ENCODE results near the gene ATG13. TPM values are rescaled to one million over a fixed set of nuclear protein-coding genes. Genes with fewer than 3 reads are reported as not detected.
A peak's percentile ranks its signal among the peaks of the same experiment; 100 is the strongest.
"Not testable (repeated sequence)": the region's sequence is repeated elsewhere in the genome, so short reads cannot be mapped to it uniquely, and the experiment has no call there.

The ATG13 gene
- total RNA-seq = 36.9 and 63.5 TPM in 2 replicates

GRCh38 chr11:46617134-46617971, at the start of gene ATG13, which contains the start of gene HARBI1:
ATG13 (plus strand) TSS chr11:46617553; CDS start chr11:46644292, 26,739 bp downstream.
HARBI1 (minus strand) TSS chr11:46617227; CDS start chr11:46616237, 990 bp downstream.
- Histone ChIP-seq H3K27me3 (ENCODE audit: control insufficient read depth, insufficient read depth, low read length) (no peaks in the 10 kb centered on the region), H3K4me3 (ENCODE audit: low read depth, low read length) (peak within 1 kb of the TSS; percentile 100), H3K36me3 (ENCODE audit: control insufficient read depth, insufficient read depth, low read length) (no peaks in the 10 kb centered on the region)
- TF ChIP-seq, protein P1, sequence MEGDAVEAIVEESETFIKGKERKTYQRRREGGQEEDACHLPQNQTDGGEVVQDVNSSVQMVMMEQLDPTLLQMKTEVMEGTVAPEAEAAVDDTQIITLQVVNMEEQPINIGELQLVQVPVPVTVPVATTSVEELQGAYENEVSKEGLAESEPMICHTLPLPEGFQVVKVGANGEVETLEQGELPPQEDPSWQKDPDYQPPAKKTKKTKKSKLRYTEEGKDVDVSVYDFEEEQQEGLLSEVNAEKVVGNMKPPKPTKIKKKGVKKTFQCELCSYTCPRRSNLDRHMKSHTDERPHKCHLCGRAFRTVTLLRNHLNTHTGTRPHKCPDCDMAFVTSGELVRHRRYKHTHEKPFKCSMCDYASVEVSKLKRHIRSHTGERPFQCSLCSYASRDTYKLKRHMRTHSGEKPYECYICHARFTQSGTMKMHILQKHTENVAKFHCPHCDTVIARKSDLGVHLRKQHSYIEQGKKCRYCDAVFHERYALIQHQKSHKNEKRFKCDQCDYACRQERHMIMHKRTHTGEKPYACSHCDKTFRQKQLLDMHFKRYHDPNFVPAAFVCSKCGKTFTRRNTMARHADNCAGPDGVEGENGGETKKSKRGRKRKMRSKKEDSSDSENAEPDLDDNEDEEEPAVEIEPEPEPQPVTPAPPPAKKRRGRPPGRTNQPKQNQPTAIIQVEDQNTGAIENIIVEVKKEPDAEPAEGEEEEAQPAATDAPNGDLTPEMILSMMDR (IDR thresholded peaks at IDR 0.05; ENCODE audit: insufficient read depth, low read length, severe bottlenecking) = peak; percentile 84
- FAIRE-seq (no peak), DNase-seq (ENCODE audit: low read depth) (peak; percentile 73)

GRCh38 chr11:46570790-46571398, 46.5 kb upstream of the ATG13 start:
- no peak for DNase-seq (ENCODE audit: low read depth)
- Histone ChIP-seq H3K36me3 (ENCODE audit: control insufficient read depth, insufficient read depth, low read length) (no peaks in the 10 kb centered on the region), H3K27me3 (ENCODE audit: control insufficient read depth, insufficient read depth, low read length) (no peaks in the 10 kb centered on the region), H3K4me3 (ENCODE audit: low read depth, low read length) (no peak overlapping the region)
- TF ChIP-seq, protein P1 (IDR thresholded peaks at IDR 0.05; ENCODE audit: insufficient read depth, low read length, severe bottlenecking) = no peak
- no peak for FAIRE-seq

- Histone ChIP-seq H3K4me3 (ENCODE audit: low read depth, low read length) (no peak overlapping the region), H3K27me3 (ENCODE audit: control insufficient read depth, insufficient read depth, low read length) (no peaks in the 10 kb centered on the region), H3K36me3 (ENCODE audit: control insufficient read depth, insufficient read depth, low read length) (no peaks in the 10 kb centered on the region)
- no peak for FAIRE-seq
- DNase-seq (ENCODE audit: low read depth) = no peak
- TF ChIP-seq, protein P1 (IDR thresholded peaks at IDR 0.05; ENCODE audit: insufficient read depth, low read length, severe bottlenecking) = no peak
Observed at GRCh38 chr11:46574656-46575055, 42.7 kb upstream of the ATG13 start.

DNA sequence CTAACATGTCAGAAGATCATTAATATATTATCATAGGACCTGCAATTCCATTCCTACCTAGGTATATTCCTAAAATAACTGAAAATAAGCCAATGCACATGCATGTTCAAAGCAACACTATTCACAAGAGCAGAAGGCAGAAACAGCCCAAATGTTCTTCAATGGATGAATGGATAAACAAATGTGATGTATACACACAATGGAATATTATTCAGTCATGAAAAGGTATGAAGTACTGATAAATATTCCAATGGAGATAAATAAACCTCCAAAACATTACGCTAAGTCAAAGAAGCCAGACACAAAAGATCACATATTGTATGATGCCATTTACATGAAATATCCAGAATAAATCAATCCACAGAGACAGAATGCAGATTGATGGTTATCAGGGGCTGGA, 40.3 kb upstream of the ATG13 start:
- H3K27me3 ChIP-seq (ENCODE audit: control insufficient read depth, insufficient read depth, low read length) = no peaks in the 10 kb centered on the region
- no peak for FAIRE-seq
- TF ChIP-seq, protein P1 (IDR thresholded peaks at IDR 0.05; ENCODE audit: insufficient read depth, low read length, severe bottlenecking) = no peak
- DNase-seq (ENCODE audit: low read depth) = no peak
- H3K4me3 ChIP-seq (ENCODE audit: low read depth, low read length) = no peak overlapping the region
- no peaks in the 10 kb centered on the region for H3K36me3 ChIP-seq (ENCODE audit: control insufficient read depth, insufficient read depth, low read length)

GRCh38 chr11:46582588-46582987, 34.8 kb upstream of the ATG13 start:
- DNase-seq (ENCODE audit: low read depth) = no peak
- H3K4me3 ChIP-seq (ENCODE audit: low read depth, low read length) = no peak overlapping the region
- no peaks in the 10 kb centered on the region for H3K27me3 ChIP-seq (ENCODE audit: control insufficient read depth, insufficient read depth, low read length)
- TF ChIP-seq, protein P1 (IDR thresholded peaks at IDR 0.05; ENCODE audit: insufficient read depth, low read length, severe bottlenecking) = no peak
- H3K36me3 ChIP-seq (ENCODE audit: control insufficient read depth, insufficient read depth, low read length) = no peaks in the 10 kb centered on the region
- FAIRE-seq = no peak

GRCh38 chr11:46583513-46583912, 33.8 kb upstream of the ATG13 start:
- DNase-seq (ENCODE audit: low read depth) = not testable (repeated sequence)

More at GRCh38 chr11:46583513-46583912, 33.8 kb upstream of the ATG13 start:
- H3K27me3 ChIP-seq (ENCODE audit: control insufficient read depth, insufficient read depth, low read length); H3K4me3 ChIP-seq (ENCODE audit: low read depth, low read length); H3K36me3 ChIP-seq (ENCODE audit: control insufficient read depth, insufficient read depth, low read length); FAIRE-seq: not testable (repeated sequence)
